HG02610 (cell line): ENCODE measurements around the gene TP53BP1.
"Not testable (repeated sequence)": the region's sequence is repeated elsewhere in the genome, so short reads cannot be mapped to it uniquely, and the experiment has no call there.

Source experiments
- ATAC-seq: cut with Tn5 transposase; IDR thresholded peaks from one replicate; pipeline ENCODE4 v1.9.1; 2021; ENCODE audit warnings: mild to moderate bottlenecking, moderate library complexity; ENCODE audit not compliant: unreplicated experiment

TP53BP1 gene

GRCh38 chr15:43420435-43420834 is 72.5 kb downstream of the TP53BP1 start:
- ATAC-seq: no peak

- no peak for ATAC-seq
These were observed 78.8 kb downstream of the TP53BP1 start for GRCh38 chr15:43414196-43414595.

DNA sequence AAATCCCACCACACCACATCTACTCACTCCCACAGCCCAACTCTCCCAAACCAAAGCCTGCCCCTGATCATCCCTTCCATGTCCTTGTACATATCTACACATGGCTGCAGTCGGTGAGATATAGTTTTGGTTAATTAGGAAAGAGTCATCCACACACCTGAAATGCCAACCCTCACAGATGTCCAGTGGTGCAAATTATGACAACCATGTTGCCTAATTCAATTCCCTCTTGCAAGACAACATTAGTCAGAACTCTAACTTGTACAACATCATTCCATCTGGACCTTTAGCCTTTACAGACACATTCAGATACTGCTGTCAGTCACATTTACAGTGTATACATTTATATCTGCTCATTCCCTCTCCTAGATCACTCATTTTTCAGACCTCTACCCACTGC is 80.9 kb downstream of the TP53BP1 start:
- no peak for ATAC-seq

DNA sequence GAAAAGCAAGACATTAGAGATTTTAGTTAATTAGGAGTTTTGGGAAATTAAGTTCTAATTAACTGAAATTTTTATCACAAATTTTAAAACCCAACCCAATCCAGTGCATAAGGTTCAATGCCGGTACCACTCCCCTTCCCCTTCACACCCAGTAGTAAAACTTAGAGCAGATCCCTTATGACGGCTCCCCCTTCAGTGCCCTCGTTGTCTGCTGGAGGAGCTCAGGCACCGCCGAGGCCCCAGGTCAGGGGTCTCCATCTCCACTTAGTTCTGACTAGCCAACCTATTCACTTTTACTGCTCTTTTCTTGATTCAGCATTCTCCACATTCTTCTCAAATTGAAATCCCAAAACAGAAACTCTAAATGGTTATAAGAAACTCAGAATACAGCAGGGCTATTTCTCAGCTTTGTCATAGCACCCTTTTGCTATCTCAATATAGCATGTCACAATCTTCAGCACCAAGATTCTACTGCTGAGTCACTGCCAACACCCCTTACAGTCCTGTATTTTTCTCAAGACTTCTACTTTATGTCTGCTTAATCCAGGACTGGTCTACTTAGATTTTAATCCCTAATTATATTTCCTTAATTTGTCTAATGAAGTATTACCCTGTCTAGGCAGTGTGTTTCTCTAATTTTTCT is 82.3 kb downstream of the TP53BP1 start:
- ATAC-seq: no peak

DNA sequence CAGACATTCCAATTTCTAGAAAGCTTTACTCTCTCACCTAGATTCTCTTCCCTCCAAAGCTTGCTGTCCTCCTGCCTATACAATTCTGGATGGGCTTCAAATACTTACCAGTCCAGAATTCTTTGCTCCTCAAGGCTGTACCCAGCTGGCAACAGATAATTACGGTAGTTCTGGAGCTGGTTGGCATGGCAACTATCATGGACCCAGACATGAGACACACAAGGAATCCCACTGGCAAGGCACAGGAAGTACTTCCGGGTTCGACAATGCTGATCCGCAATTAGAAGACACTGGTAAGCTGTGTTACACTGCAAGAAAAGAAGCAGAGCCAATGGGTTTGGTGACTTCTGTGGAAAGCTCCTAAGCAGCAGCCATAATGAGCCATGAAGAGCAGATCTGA is 84.2 kb downstream of the TP53BP1 start:
- ATAC-seq: no peak

DNA sequence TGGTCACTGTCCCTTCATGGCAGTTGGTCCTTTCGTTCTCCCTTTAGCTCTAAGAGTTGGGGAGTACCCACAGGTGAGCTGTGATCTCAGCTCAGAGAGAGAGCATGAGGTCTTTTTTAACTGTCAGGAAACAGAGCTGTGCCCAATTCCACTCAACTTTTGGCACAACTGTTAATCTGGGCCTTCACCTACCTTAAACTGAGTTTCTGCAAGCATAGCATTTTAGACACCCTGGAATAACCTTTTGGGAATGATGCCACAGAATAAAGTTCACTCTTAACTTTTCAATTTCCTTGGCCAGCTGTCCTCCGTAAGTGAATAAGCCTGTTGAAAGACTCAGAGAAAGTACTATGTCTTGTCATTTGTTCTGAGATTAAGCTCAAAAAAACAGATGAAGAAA is 86.1 kb downstream of the TP53BP1 start:
- ATAC-seq: no peak

GRCh38 chr15:43406189-43406588 is 86.8 kb downstream of the TP53BP1 start:
- no peak for ATAC-seq

DNA sequence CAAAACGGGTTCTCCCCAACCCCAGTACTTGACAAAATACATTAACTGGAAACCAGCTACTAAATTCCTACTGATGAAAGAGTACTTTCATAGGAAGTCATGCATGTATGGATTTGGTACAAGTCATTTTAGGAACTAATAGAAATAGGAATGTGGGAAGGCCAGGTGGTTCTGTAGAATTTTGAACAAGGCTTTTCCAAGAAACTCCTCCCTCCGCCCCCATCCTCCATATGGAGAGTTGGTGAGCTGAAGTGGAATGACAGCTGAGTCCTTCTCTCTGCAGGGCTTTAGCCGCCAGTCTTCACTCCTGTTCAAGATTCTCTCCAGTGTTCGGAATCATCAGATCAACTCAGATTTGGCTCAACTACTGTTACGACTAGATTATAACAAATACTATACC is 88.8 kb downstream of the TP53BP1 start:
- no peak for ATAC-seq

DNA sequence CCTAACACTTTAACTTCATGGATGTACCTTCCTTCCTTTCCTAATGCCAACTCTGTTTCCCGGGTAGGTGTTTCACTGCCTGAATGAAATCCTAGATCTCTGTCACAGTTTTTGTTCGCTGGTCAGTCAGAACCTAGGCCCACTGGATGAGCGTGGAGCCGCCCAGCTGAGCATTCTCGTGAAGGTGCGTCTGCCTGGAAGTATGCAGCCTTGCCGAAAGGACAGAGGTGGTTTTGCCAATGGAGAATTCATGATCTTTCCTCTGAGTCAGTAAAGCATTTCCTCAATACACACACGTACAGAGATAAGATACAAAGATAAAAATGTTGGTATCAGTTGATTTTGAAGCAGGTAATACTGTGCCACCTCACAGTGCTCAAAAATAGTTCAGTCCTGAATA is 89.3 kb downstream of the TP53BP1 start:
- no peak for ATAC-seq

GRCh38 chr15:43402255-43402654 is 90.7 kb downstream of the TP53BP1 start:
- no peak for ATAC-seq

DNA sequence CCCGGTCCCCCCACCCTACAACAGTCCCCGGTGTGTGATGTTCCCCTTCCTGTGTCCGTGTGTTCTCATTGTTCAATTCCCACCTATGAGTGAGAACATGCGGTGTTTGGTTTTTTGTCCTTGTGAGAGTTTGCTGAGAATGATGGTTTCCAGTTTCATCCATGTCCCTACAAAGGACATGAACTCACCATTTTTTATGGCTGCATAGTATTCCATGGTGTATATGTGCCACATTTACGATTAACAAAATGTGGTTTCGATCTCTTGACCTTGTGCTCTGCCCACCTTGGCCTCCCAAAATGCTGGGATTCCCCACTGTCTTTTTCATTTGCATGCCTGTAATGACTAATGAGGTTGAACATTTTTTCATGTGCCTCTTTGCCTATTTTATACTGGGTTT is 99.4 kb downstream of the TP53BP1 start:
- ATAC-seq: not testable (repeated sequence)

DNA sequence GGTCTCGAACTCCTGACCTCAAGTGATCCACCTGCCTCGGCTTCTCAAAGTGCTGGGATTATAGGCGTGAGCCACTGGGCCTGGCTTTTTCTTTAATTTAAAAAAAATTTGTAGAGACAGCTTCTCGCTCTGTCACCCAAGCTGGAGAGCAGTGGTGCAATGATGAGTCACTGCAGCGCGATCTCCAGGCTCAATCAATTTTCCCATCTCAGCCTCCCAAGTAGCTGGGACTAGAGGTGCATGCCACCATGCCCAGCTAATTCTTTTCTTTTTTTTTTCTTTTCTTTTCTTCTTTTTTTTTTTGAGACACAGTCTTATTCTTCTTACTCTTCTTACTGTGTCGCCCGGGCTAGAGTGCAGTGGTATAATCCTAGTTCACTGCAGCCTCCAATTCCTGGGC is 102.2 kb downstream of the TP53BP1 start:
- ATAC-seq: no peak

DNA sequence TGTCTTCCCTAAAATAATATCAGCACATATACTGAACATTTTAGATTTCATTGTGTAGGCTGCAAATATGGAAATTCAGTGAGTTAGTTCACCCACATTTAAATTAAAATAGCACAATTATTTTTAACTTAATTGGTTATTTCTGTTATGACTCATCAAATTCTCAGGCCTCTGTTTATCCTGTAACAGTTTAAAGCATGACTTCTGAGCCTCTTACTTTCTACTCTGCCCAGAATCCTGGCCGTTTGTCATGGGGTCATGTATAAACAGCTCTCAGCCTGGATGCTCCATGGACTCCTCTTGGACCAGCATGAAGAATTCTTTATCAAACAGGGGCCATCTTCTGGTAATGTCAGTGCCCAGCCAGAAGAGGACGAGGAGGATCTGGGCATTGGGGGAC is 109.9 kb downstream of the TP53BP1 start:
- ATAC-seq: no peak

- ATAC-seq: no peak
These were observed 110.6 kb downstream of the TP53BP1 start for GRCh38 chr15:43382310-43382709.

GRCh38 chr15:43378601-43379000 is 114.4 kb downstream of the TP53BP1 start:
- ATAC-seq: no peak

- ATAC-seq: no peak
These were observed 116.8 kb downstream of the TP53BP1 start for GRCh38 chr15:43376017-43376705.

DNA sequence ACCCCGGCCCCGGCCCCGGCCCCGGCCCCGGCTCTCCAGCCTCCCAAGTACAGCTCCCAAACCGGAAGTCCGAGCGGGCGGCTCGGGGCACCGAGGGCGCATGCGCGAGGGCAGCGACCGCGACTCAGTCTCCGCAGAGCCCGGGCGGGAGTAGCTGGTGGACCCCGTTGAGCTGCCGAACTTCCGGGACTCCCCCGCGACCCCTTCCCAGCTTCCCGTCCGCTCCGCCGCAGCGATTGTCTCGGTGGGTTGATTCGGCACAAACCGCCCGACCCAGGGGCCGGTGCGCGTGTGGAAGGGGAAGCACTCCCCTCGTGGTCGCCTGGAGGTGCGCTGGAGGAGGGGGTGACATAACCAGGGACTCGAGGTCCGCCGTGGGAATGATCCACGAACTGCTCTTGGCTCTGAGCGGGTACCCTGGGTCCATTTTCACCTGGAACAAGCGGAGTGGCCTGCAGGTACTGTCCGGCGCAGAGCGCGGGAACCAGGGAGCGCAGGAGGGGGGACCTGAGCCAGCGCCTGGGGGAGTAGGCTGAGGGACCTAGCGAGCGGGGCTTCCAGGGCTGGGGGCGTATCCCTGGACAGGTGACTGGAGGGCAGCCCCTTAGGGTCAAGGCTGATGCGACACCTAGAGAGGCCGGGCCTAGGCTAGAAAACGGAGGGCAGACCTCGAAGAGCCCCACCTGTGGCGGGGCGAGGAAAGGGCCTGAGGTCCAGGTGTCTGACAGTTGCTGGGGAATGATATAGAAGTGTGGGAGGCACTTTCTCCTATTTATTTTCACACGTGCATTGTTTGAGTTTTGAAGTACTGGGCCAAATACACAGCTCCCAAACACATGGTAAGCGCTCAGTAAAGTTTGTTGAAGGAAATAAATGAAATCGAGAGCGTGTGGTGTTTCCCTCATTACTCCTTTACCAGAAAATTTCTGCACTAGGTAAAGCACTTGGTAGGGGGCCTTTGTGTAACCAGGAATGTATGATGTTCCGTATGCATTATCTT is 121.7 kb downstream of the TP53BP1 start, which contains the start of the genes TUBGCP4 and ZSCAN29:
TSS of gene TUBGCP4 (plus strand) at position 127 of the 1,000 bp plus-strand sequence. CDS start at position 381, 254 bp downstream.
TSS of gene ZSCAN29 (minus strand) at position 69 of the 1,000 bp plus-strand sequence. CDS start 1,130 bp downstream, outside the sequence.
- ATAC-seq: peak; percentile 79

- ATAC-seq: peak; percentile 25
These were observed 122.5 kb downstream of the TP53BP1 start for GRCh38 chr15:43370310-43370974.

- ATAC-seq: no peak
These were observed 131.5 kb downstream of the TP53BP1 start for GRCh38 chr15:43361313-43361903.

- no peak for ATAC-seq
These were observed 132.1 kb downstream of the TP53BP1 start for GRCh38 chr15:43360821-43361220.
